Measurements from ENCODE around the gene SETD4.
A peak's percentile ranks its signal among the peaks of the same experiment; 100 is the strongest.
"Not testable (repeated sequence)": the region's sequence is repeated elsewhere in the genome, so short reads cannot be mapped to it uniquely, and the experiment has no call there.

The SETD4 gene

DNA sequence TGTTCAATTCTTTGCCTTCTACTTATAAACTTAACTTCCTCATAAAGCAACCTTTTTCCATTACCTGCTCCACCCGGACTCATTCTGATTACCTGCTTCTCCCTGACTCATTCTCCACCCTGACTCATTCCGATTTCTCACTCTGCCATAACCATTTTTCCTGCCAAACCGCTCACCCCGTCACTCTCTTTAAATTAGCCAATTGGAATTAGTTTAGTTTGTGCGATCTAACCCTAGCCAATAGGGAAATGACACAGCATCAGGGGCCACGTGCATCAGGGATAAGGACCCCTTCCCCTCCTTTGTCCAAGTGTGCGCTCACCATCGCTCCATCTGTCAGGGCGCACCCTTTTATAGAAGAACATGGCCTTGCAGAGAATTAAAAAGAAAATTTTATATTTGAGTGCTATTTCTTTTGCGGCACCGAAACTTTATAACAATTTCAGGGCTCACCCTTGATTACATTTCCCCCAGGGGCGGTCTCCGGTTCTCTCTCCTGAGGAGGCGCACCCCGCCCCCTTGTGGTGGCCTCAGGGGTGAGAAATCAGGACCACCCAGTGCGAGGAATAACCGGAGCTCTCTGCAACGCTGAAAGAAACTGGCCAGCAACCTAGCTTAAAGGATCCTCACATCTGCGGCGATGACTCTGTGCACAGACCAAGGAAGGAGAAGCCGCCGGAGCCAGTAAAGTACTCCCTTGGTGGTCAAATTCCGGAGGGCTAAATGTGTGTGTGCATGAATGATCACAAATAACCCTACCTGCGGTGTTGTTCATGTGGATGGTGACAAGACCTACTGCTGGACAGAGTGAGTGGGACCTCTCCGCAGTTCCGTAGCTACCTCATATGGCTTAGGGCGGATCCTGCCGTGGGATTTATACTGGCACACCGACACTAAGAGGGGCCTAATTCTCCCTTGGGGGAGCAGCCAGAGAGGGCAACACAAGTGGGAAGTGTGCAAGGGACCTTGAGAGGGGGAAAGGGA is 44.3 kb upstream of the SETD4 start:
- TF ChIP-seq, protein P1, sequence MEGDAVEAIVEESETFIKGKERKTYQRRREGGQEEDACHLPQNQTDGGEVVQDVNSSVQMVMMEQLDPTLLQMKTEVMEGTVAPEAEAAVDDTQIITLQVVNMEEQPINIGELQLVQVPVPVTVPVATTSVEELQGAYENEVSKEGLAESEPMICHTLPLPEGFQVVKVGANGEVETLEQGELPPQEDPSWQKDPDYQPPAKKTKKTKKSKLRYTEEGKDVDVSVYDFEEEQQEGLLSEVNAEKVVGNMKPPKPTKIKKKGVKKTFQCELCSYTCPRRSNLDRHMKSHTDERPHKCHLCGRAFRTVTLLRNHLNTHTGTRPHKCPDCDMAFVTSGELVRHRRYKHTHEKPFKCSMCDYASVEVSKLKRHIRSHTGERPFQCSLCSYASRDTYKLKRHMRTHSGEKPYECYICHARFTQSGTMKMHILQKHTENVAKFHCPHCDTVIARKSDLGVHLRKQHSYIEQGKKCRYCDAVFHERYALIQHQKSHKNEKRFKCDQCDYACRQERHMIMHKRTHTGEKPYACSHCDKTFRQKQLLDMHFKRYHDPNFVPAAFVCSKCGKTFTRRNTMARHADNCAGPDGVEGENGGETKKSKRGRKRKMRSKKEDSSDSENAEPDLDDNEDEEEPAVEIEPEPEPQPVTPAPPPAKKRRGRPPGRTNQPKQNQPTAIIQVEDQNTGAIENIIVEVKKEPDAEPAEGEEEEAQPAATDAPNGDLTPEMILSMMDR (IDR thresholded peaks at IDR 0.05; ENCODE audit: borderline replicate concordance, extremely low read depth, low read length, poor library complexity, severe bottlenecking): peak; percentile 35
- no peak for TF ChIP-seq EZH2 (IDR thresholded peaks at IDR 0.05; ENCODE audit: borderline replicate concordance, low read depth, low read length, severe bottlenecking)
- no peak overlapping the region for H3K27ac ChIP-seq (ENCODE audit: low read length)
- no peaks in the 10 kb centered on the region for H3K4me1 ChIP-seq (ENCODE audit: insufficient read depth, low read length)
- no peak overlapping the region for H3K4me2 ChIP-seq (ENCODE audit: insufficient read depth, low read length)
- ATAC-seq (ENCODE audit: insufficient read depth, low read depth) (no peak), DNase-seq (peak; percentile 11)
- H3K9me3 ChIP-seq (ENCODE audit: insufficient read depth, low read length, severe bottlenecking): no peaks in the 10 kb centered on the region
- H2AFZ ChIP-seq (ENCODE audit: low read depth, low read length): no peak overlapping the region
- no peaks in the 10 kb centered on the region for H4K20me1 ChIP-seq (ENCODE audit: insufficient read depth, low read length)
- H3K9ac ChIP-seq (ENCODE audit: low read depth, low read length): no peak overlapping the region
- no peak overlapping the region for H3K4me3 ChIP-seq (ENCODE audit: low read depth in 1 of 2, low read length in 2 of 2)
- H3K79me2 ChIP-seq (ENCODE audit: insufficient read depth, low read length): no peaks in the 10 kb centered on the region
- H3K27me3 ChIP-seq (ENCODE audit: insufficient read depth, low read length, poor library complexity): peaks cover 27% of the 10 kb centered on the region
- H3K36me3 ChIP-seq (ENCODE audit: insufficient read depth, low read length): no peaks in the 10 kb centered on the region

- Histone ChIP-seq H4K20me1 (ENCODE audit: insufficient read depth, low read length) (no peaks in the 10 kb centered on the region), H3K79me2 (ENCODE audit: insufficient read depth, low read length) (no peaks in the 10 kb centered on the region), H3K9me3 (ENCODE audit: insufficient read depth, low read length, severe bottlenecking) (no peaks in the 10 kb centered on the region), H3K9ac (ENCODE audit: low read depth, low read length) (no peak overlapping the region), H2AFZ (ENCODE audit: low read depth, low read length) (no peak overlapping the region), H3K27ac (ENCODE audit: low read length) (no peak overlapping the region), H3K4me1 (ENCODE audit: insufficient read depth, low read length) (no peaks in the 10 kb centered on the region), H3K27me3 (ENCODE audit: insufficient read depth, low read length, poor library complexity) (peaks cover 26% of the 10 kb centered on the region), H3K4me2 (ENCODE audit: insufficient read depth, low read length) (no peak overlapping the region), H3K4me3 (ENCODE audit: low read depth in 1 of 2, low read length in 2 of 2) (no peak overlapping the region), H3K36me3 (ENCODE audit: insufficient read depth, low read length) (no peaks in the 10 kb centered on the region)
- DNase-seq: no peak
- no peak for ATAC-seq (ENCODE audit: insufficient read depth, low read depth)
- TF ChIP-seq, protein P1 (IDR thresholded peaks at IDR 0.05; ENCODE audit: borderline replicate concordance, extremely low read depth, low read length, poor library complexity, severe bottlenecking): no peak
- no peak for TF ChIP-seq EZH2 (IDR thresholded peaks at IDR 0.05; ENCODE audit: borderline replicate concordance, low read depth, low read length, severe bottlenecking)
Measured at GRCh38 chr21:36103434-36103833, 43.1 kb upstream of the SETD4 start.

- Histone ChIP-seq H3K79me2 (ENCODE audit: insufficient read depth, low read length) (no peaks in the 10 kb centered on the region), H4K20me1 (ENCODE audit: insufficient read depth, low read length) (no peaks in the 10 kb centered on the region), H3K27ac (ENCODE audit: low read length) (no peak overlapping the region), H3K4me2 (ENCODE audit: insufficient read depth, low read length) (no peak overlapping the region), H3K9ac (ENCODE audit: low read depth, low read length) (no peak overlapping the region), H2AFZ (ENCODE audit: low read depth, low read length) (no peak overlapping the region), H3K27me3 (ENCODE audit: insufficient read depth, low read length, poor library complexity) (peaks cover 11% of the 10 kb centered on the region), H3K4me3 (ENCODE audit: low read depth in 1 of 2, low read length in 2 of 2) (no peak overlapping the region), H3K9me3 (ENCODE audit: insufficient read depth, low read length, severe bottlenecking) (no peaks in the 10 kb centered on the region), H3K36me3 (ENCODE audit: insufficient read depth, low read length) (no peaks in the 10 kb centered on the region), H3K4me1 (ENCODE audit: insufficient read depth, low read length) (no peaks in the 10 kb centered on the region)
- no peak for TF ChIP-seq EZH2 (IDR thresholded peaks at IDR 0.05; ENCODE audit: borderline replicate concordance, low read depth, low read length, severe bottlenecking)
- TF ChIP-seq, protein P1 (IDR thresholded peaks at IDR 0.05; ENCODE audit: borderline replicate concordance, extremely low read depth, low read length, poor library complexity, severe bottlenecking): no peak
- DNase-seq (no peak), ATAC-seq (ENCODE audit: insufficient read depth, low read depth) (no peak)
Measured at GRCh38 chr21:36100971-36101641, 40.8 kb upstream of the SETD4 start.

DNA sequence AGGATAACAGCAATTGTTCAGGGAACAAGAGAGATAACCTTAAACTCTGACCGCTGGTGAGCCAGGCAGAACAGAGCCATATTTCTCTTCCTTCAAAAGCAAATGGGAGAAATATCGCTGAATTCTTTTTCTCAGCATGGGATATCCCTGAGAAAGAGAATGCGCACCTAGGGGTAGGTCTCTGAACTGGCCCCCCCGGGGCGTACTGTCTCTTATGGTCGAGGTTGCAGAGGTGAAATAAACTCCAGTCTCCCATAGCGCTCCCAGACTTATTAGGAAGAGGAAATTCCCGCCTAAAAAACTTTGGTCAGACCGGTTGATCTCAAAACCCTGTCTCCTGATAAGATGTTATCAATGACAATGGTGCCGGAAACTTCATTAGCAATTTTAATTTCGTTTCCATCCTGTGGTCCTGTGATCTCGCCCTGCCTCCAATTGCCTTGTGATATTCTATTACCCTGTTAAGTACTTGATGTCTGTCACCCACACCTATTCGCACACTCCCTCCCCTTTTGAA is 39.4 kb upstream of the SETD4 start:
- H3K4me2 ChIP-seq (ENCODE audit: insufficient read depth, low read length); H4K20me1 ChIP-seq (ENCODE audit: insufficient read depth, low read length); H3K4me3 ChIP-seq (ENCODE audit: low read depth in 1 of 2, low read length in 2 of 2); H3K27me3 ChIP-seq (ENCODE audit: insufficient read depth, low read length, poor library complexity); DNase-seq; H3K36me3 ChIP-seq (ENCODE audit: insufficient read depth, low read length); H2AFZ ChIP-seq (ENCODE audit: low read depth, low read length); H3K27ac ChIP-seq (ENCODE audit: low read length); H3K79me2 ChIP-seq (ENCODE audit: insufficient read depth, low read length); H3K9ac ChIP-seq (ENCODE audit: low read depth, low read length); ATAC-seq (ENCODE audit: insufficient read depth, low read depth); H3K4me1 ChIP-seq (ENCODE audit: insufficient read depth, low read length); H3K9me3 ChIP-seq (ENCODE audit: insufficient read depth, low read length, severe bottlenecking): not testable (repeated sequence)

Data from DND-41 (cell line).